ENCODE data around the gene MPG. TPM values are rescaled to one million over a fixed set of nuclear protein-coding genes. Genes with fewer than 3 reads are reported as not detected.

MPG gene
- total and polyA plus RNA-seq, 2 of the 8 experiments (the other 6 are each of a cell fraction or from before 2014, with no cell fraction given): 37.6 to 83.7 TPM

GRCh38 chr16:84718-85406 is 6.8 kb downstream of the MPG start (continued):
- TF ChIP-seq CHD7 (IDR thresholded peaks at IDR 0.05; ENCODE audit: insufficient replicate concordance, low read length) (no peak), BACH1 (IDR thresholded peaks at IDR 0.05; ENCODE audit: low read length) (no peak), MAFK (IDR thresholded peaks at IDR 0.05; ENCODE audit: low read depth, low read length) (no peak), TEAD4 (IDR thresholded peaks at IDR 0.05; ENCODE audit: low read depth, low read length) (no peak), KDM5A (IDR thresholded peaks at IDR 0.05; ENCODE audit: low read length) (no peak), SP4 (IDR thresholded peaks at IDR 0.05; ENCODE audit: low read length) (no peak), RFX5 (IDR thresholded peaks at IDR 0.05; ENCODE audit: borderline replicate concordance, low read depth, low read length) (no peak), NANOG (IDR thresholded peaks at IDR 0.05; ENCODE audit: insufficient read depth, low read depth, low read length, poor library complexity, severe bottlenecking) (no peak), CTBP2 (IDR thresholded peaks at IDR 0.05; ENCODE audit: borderline replicate concordance, insufficient read depth, insufficient read length, low read length) (no peak), EGR1 (IDR thresholded peaks at IDR 0.05; ENCODE audit: borderline replicate concordance, low read depth, low read length) (no peak), RBBP5 (IDR thresholded peaks at IDR 0.05; ENCODE audit: borderline replicate concordance, low read depth, low read length) (no peak)

Measured in H1 (cell line).